Ascending aorta (tissue), 2 donors: Measurements from ENCODE around the gene TNFAIP1. TPM values are rescaled to one million over a fixed set of nuclear protein-coding genes. Genes with fewer than 3 reads are reported as not detected.

Experiments
- DNase-seq, 2 donors: peaks; one replicate each; pipeline ENCODE4 v3.0.0-alpha.2; 2019; ENCODE audit warnings: low spot score in 2 of 2
- H3K27ac ChIP-seq, 2 donors: fragments of 200-600 bp; sonication (generic); one replicate each; pipeline ENCODE4 v1.5.1; 2016 to 2017; ENCODE audit warnings: mild to moderate bottlenecking in 1 of 2
- H3K27me3 ChIP-seq: fragments of 200-600 bp; sonication (generic); one replicate; pipeline ENCODE4 v1.5.1; 2017
- H3K36me3 ChIP-seq, 2 donors: fragments of 200-600 bp; sonication (generic); one replicate each; pipeline ENCODE4 v1.5.1; 2016
- H3K4me1 ChIP-seq, 2 donors: fragments of 200-600 bp; sonication (generic); one replicate each; pipeline ENCODE4 v1.5.1; 2016 to 2017; ENCODE audit warnings: mild to moderate bottlenecking in 1 of 2
- H3K4me3 ChIP-seq, 2 donors: fragments of 200-600 bp; sonication (generic); one replicate each; pipeline ENCODE4 v1.5.1; 2016 to 2017; ENCODE audit warnings: mild to moderate bottlenecking in 1 of 2
- H3K9me3 ChIP-seq, 2 donors: fragments of 200-600 bp; sonication (generic); one replicate each; pipeline ENCODE4 v1.5.1; 2016
- CTCF ChIP-seq, 3 experiments: fragments of 200-600 bp in 2 of 3; fragments of 450-650 bp in 1 of 3; sonication (generic) in 2 of 3; IDR thresholded peaks; one replicate each; pipeline ENCODE4 v1.5.1; 2016 to 2019; ENCODE audit warnings: antibody characterized with exemption in 3 of 3, mild to moderate bottlenecking in 1 of 3, moderate library complexity in 1 of 3
- intact Hi-C: fragments of 100-400 bp; cut with DNase I; formaldehyde crosslinking; loops from one replicate; pipeline ENCODE4 v1.15.1; 2023
- total RNA-seq: library from RNA; depleted of rRNA; stranded (reverse); fragments of >200 nt; gene quantifications from one replicate; pipeline ENCODE4 v1.1.0, GENCODE V29; 2016

TNFAIP1 gene
- total RNA-seq, 1 donor from 2014 or later: 66.4 TPM

- peaks cover 5 to 13% of the 10 kb centered on the region in 2 donors for H3K4me1 ChIP-seq
- no peak for TF ChIP-seq CTCF (IDR thresholded peaks at IDR 0.05)
- intact Hi-C loops: no loop called here
- H3K27ac ChIP-seq: no peak overlapping the region
- no peaks in the 10 kb centered on the region for H3K9me3 ChIP-seq
- no peaks in the 10 kb centered on the region for H3K36me3 ChIP-seq
- no peaks in the 10 kb centered on the region for H3K27me3 ChIP-seq
- H3K4me3 ChIP-seq: no peak overlapping the region
- no peak for DNase-seq
These were observed 15.1 kb upstream of the TNFAIP1 start for GRCh38 chr17:28320215-28321061.

- Histone ChIP-seq H3K4me1 (peaks cover 0 to 5% of the 10 kb centered on the region in 2 donors), H3K36me3 (peaks cover 12 to 23% of the 10 kb centered on the region in 2 donors), H3K9me3 (no peaks in the 10 kb centered on the region), H3K27me3 (no peaks in the 10 kb centered on the region), H3K4me3 (no peak overlapping the region), H3K27ac (no peak overlapping the region)
- no peak for TF ChIP-seq CTCF (IDR thresholded peaks at IDR 0.05)
- intact Hi-C loops: no loop called here
- DNase-seq: no peak
These were observed 11.3 kb upstream of the TNFAIP1 start for GRCh38 chr17:28324267-28324745.

- intact Hi-C loops: no loop called here
- H3K9me3 ChIP-seq: no peaks in the 10 kb centered on the region
- H3K27me3 ChIP-seq: no peaks in the 10 kb centered on the region
- H3K27ac ChIP-seq: no peak overlapping the region
- H3K4me3 ChIP-seq: no peak overlapping the region
- H3K4me1 ChIP-seq: peaks cover 0 to under 1% of the 10 kb centered on the region in 2 donors
- TF ChIP-seq CTCF (IDR thresholded peaks at IDR 0.05): no peak
- peaks cover 16 to 27% of the 10 kb centered on the region in 2 donors for H3K36me3 ChIP-seq
- no peak for DNase-seq
These were observed 10.8 kb upstream of the TNFAIP1 start for GRCh38 chr17:28324781-28325180.

- Histone ChIP-seq H3K9me3 (no peaks in the 10 kb centered on the region), H3K27me3 (no peaks in the 10 kb centered on the region), H3K27ac (no peak overlapping the region), H3K36me3 (peaks cover 19 to 30% of the 10 kb centered on the region in 2 donors), H3K4me1 (no peaks in the 10 kb centered on the region), H3K4me3 (no peak overlapping the region)
- DNase-seq: no peak
- no peak for TF ChIP-seq CTCF (IDR thresholded peaks at IDR 0.05)
- intact Hi-C loops: no loop called here
These were observed 10.3 kb upstream of the TNFAIP1 start for GRCh38 chr17:28325211-28325610.

- Histone ChIP-seq H3K9me3 (no peaks in the 10 kb centered on the region), H3K4me1 (no peaks in the 10 kb centered on the region), H3K27me3 (no peaks in the 10 kb centered on the region), H3K36me3 (peaks cover 27 to 38% of the 10 kb centered on the region in 2 donors), H3K4me3 (no peak overlapping the region), H3K27ac (no peak overlapping the region)
- intact Hi-C loops: no loop called here
- TF ChIP-seq CTCF (IDR thresholded peaks at IDR 0.05): no peak
- DNase-seq: peak in 1 of 2 donors; percentile 47
These were observed 9.4 kb upstream of the TNFAIP1 start for GRCh38 chr17:28326114-28326513.
